ENCODE data around the gene IER5L.
A peak's percentile ranks its signal among the peaks of the same experiment; 100 is the strongest.

IER5L gene

DNA sequence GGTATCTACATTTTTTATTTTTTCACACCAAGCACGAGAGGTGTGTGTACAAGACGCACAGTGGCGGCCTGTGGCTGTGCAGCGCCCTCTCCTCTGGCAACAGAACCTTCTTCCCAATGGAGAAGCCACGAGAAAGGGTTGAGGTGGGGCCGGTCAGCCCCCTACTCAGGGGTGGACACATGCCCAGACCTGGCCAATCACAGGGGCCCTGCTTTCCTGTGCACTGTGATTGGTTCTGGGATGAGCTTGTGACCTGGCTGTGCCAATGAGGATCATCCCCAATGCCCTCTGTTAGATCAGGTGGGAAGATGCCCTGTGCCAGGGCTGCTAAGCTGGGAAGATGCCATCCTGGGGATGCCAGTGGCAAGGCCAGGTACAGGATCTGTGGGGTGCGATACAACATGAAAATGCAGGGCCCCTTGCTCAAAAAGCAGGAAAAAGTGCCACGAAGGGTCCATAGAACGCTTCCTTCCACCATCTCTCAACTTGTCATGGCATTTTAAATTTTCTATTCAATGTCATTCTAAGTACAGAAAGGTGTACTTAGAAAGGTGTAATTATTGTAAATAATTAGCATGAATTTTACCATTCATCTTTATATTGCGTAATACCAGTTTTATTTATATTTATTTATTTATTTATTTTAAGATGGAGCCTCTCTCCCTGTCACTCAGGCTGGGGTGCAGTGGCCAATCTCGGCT, 15.4 kb downstream of the IER5L start:
- no peak for DNase-seq (ENCODE audit: low read depth in 2 of 2)

DNA sequence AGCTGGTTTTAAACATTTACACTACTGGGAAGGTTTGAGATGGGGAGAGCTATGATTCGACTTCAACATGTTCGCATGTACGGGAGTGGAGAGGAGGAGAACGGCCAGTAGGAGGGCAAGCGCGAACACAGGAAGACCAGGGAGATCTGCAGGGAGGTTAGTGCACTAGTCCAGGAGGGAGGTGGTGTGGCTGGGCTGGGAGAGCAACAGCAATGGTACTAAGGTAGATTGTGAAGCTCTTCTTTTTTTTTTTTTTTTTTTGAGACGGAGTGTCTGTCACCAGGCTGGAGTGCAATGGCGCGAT, 16.6 kb downstream of the IER5L start:
- no peak for DNase-seq (ENCODE audit: low read depth in 2 of 2)

DNA sequence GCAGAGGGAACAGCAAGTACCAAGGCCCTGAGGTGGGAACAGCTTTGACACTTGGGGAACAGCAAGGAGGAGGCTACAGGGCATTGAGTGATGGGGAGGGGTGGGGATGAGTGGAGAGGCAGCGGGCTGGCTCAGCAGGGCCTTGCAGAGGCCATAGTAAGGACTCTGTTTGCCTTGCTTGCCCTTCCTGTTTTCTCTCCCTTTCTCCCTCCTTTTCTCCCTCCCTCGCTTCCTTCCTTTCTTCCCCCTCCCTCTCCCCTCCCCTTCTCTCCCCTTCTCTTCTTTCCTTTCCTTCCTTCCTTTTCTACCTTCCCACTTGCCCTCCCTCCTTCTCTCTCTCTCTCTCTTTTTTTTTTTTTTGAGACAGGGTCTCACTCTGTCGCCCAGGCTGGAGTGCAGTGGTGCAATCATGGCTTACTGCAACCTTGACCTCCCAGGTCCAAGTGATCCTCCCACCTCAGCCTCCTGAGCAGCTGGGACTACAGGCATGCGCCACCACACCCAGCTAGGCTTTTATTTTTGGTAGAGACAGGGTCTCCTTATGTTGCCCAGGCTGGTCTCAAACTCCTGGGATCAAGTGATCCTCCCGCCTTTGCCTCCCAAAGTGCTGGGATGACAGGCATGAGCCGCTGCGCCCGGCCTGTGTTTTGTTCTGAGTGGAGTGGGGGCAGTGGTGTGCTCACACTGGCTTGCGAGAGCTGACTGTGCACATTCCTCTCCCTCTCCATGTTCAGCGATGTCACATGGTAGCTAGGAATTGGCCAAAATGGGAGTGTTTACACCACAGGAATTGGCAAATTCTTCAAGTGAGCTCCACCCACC, 17.1 kb downstream of the IER5L start:
- DNase-seq (ENCODE audit: low read depth in 2 of 2): no peak

- DNase-seq (ENCODE audit: low read depth in 2 of 2): no peak
Measured at GRCh38 chr9:129156163-129156562, 21.9 kb downstream of the IER5L start.

- no peak for DNase-seq (ENCODE audit: low read depth in 2 of 2)
Measured at GRCh38 chr9:129154866-129155477, 23.1 kb downstream of the IER5L start.

DNA sequence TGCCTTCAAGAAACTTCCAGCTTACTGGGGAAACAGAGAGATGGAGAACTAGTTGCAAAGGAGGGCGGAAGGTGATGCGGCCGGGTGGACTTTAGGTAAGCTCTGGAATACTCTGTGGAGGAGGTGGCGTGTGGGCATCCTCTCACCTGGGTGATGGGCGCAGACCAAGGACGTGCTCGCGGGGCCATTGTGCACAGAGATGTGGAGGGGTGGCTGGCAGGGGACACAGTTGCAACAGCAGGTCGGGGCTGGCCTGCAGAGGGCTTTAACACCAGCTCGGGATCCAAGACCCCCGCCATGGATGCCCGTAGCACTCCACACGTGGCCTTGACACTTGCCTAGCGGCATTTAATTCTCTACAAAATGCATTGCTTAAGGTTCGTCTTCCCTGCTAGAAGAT, 26.6 kb downstream of the IER5L start:
- no peak for DNase-seq (ENCODE audit: low read depth in 2 of 2)

- DNase-seq (ENCODE audit: low read depth in 2 of 2): no peak
Measured at GRCh38 chr9:129150672-129151211, 27.3 kb downstream of the IER5L start.

- no peak for DNase-seq (ENCODE audit: low read depth in 2 of 2)
Measured at GRCh38 chr9:129150122-129150521, 27.9 kb downstream of the IER5L start.

DNA sequence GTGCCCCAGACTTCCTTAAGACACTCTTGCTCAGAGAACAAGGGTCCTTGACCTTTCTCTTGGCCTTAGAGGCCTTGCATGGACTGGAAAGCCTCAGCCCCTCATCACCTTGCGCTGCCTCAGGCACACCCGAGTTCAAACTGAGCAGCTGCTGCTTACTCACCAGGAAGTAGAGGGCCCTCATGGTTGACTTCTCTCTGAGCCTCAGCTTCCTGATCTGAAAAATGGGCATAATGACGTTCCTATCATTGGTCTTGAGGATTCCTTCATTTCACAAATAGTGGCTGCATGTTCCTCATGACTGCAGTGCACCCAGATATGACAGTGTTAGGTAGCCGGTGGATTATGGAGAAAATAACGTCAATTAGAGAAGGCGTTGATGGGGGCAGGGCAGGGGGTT, 28.6 kb downstream of the IER5L start:
- DNase-seq (ENCODE audit: low read depth in 2 of 2): no peak

DNA sequence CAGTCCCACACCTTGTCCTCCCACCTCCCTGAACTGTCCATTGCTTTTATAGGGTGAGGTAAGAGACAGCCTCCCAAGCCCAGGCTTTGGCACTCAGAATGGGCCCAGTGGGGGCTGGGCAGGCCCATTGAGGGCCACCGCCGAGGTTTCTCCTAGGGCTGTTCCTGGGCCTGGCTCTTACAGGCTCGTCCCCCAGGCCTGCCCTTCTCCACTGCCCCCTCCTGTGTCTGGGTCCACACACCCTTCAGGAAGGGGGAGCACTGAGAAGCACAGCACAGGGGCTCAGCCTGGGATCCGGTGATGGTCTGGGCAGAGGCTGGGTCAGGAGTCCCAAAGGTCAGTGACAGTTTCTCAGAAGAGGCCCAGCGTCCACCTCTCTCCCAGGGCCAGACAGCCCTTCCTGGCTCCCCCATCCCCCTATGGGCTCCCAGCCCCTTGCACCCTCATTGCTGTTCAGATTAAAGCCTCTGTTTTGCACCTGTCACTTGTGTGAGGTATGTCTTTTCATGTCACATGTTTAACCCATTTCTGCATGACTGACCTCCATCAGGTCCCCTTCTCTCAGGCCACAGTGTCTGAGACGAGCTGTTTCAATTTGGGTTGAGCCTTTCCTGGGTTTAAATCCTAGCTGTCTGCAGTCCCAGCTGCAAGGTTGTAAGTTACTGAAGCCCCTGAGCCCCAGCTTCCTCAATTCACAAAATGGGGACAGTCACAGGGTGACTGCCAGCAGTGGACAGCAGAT, 29.4 kb downstream of the IER5L start:
- no peak for DNase-seq (ENCODE audit: low read depth in 2 of 2)

DNA sequence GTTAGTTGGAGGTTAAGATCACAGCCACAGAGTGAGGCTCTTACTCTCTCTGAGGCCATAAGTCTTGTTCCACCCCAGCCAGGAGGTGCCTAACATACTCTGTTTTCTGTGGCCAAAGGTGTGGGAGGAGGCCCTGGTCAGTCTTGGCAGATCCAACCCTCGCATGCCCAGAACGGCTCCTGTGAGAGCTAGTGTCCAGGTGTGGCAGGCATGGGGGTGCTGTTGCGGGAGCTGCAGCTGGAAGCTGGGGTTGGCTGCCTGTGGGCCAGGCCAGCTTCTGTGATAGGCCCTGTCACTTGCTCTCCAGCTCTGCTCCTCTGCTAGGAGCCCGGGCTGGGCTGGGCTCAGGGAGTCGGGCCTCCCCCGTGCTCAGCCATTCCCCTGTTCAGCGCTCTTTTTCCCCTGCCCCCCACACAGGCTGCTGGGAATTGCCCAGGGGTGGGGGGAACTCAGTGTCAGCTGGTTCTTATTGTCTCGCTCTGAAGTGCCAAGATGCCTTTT, 31.6 kb downstream of the IER5L start:
- DNase-seq (ENCODE audit: low read depth in 2 of 2): no peak

- DNase-seq (ENCODE audit: low read depth in 2 of 2): no peak
Measured at GRCh38 chr9:129145841-129146292, 32.2 kb downstream of the IER5L start.

GRCh38 chr9:129145316-129145715, 32.7 kb downstream of the IER5L start:
- no peak for DNase-seq (ENCODE audit: low read depth in 2 of 2)

DNA sequence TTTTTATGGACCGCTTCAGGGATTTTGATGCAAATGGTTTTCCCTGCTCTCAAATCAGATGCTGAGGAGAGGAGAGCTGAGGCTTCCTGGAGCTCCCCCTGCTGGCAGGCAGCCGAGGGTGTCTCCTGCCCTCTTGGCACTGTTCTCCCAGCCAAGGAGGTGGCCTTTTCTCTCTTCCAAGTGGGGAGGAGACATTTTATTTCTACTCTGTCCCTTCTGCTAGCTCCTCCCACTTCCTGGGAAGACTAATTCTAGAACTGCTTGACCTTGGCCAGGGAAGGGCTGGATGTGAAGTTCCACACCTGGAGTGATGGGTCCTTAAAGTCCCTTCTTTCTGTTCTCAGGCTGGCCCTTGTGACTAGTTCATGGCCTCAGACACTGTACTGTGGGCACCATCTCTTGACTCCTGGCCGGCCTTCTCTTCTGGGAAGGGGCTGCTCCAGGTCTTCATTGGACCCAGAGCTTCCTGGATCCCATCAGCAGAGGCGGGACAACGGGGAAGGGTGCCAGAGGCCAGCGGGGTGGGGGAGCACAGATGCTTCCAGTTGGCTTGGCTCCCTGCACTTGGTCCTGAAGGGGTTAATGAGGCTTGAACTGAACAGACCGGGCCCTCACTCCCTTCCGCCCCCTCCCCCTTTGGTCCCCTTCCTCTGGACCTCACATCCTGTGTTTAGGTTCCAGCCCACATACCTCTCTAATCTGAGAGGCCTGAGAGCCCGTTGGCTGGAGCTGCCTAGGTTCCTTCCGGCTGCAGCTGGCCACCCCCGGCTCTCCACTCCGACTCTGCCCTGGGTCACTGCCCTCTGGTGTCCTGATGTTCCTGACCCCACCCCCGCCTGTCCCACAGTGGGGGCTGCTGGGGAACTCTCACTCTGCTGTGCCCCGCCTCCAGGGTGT, 34.8 kb downstream of the IER5L start:
- peak; percentile 58 to 72 for DNase-seq (ENCODE audit: low read depth in 2 of 2)

GRCh38 chr9:129142138-129142935, 35.7 kb downstream of the IER5L start:
- DNase-seq (ENCODE audit: low read depth in 2 of 2): no peak

DNA sequence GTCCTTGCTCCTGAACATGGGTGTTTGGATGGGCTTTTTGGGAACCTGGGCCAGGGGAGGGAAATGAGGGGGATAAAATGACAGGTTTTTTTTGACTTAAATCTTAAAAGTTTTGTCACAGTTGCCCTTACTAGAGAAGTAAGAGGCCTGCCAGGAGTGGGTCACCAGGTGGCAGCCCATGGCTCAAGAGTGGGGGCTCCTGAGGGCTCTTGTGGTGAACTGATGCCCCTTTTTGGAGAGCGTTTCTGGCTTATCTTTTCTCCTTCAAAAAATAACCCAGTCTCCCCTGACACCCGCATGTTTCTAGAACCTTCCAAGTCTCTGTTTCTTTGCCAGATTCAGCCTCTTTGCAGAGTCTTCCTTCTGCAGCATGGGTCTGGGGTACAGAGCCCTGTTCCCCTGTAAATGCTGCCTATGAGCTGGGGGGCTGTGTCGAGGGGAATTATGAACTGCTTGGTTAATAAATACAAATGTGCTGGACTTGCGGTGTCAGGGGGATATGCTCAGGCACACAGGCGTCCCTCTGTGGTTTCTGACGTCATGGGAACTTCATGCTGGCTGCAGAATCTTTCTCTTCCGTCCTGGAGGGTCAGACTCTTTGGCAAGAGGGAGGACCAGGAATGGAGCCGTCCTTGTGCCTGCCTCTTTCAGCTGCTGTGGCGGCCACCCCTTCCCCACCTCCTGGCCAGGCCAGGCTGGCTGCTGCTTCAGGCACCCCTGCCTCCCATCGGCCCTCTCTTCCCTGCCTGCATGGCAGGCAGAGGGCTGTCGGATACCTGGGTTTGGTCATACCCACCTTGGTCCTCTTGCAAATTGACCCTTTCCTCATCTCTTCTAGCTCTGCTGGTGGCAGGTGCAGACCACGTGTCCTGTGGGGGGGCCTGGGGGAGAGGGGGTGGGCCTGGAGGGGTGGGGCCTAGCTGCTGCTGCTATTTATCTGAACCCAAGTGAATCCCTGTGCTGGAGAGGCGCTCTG, 36.7 kb downstream of the IER5L start:
- DNase-seq (ENCODE audit: low read depth in 2 of 2): no peak

GRCh38 chr9:129140397-129141065, 37.5 kb downstream of the IER5L start:
- DNase-seq (ENCODE audit: low read depth in 2 of 2): no peak

DNA sequence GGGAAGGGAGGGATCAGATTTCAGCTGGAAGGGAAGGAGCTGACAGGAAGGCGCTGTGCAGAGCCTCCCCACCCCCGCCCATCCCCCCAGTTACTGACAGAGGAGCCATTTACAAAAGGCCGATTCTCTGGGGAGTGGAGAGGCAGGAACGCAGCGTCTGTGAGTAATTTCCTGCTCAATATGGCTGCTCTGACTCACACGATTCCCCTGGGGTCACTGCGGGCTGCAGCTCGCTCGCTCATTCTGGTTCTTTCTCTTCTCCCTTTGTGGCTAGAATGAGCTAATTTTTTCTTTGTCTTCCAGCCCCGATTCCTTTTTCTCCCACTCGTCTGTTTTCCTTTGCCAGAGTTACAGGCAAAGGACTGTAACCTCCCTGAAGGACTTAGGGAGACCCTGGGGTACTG, 38.1 kb downstream of the IER5L start:
- peak; percentile 66 to 70 for DNase-seq (ENCODE audit: low read depth in 2 of 2)
